Ectodermal cell (in vitro differentiated cells): ENCODE results near the gene CYB5R2. TPM values are rescaled to one million over a fixed set of nuclear protein-coding genes. Genes with fewer than 3 reads are reported as not detected.

Experiments used
- H3K27ac ChIP-seq: 2 replicates; pipeline ENCODE4 v1.7.0; 2013; ENCODE audit warnings: mild to moderate bottlenecking, low read depth, low read length; ENCODE audit not compliant: insufficient read depth, poor library complexity, severe bottlenecking
- H3K27me3 ChIP-seq: 2 replicates; pipeline ENCODE4 v1.7.0; 2013; ENCODE audit warnings: mild to moderate bottlenecking, low read length; ENCODE audit not compliant: insufficient read depth, control insufficient read depth, poor library complexity, severe bottlenecking
- H3K36me3 ChIP-seq: one replicate; pipeline ENCODE4 v1.7.0; 2013; ENCODE audit warnings: low read length; ENCODE audit not compliant: control insufficient read depth, insufficient read depth
- H3K4me1 ChIP-seq: one replicate; pipeline ENCODE4 v1.7.0; 2013; ENCODE audit warnings: low read length; ENCODE audit not compliant: control insufficient read depth, insufficient read depth
- H3K4me3 ChIP-seq: 2 replicates; pipeline ENCODE4 v1.7.0; 2013; ENCODE audit warnings: low read depth, low read length, control low read depth; ENCODE audit not compliant: insufficient read depth
- H3K9me3 ChIP-seq: 2 replicates; pipeline ENCODE4 v1.7.0; 2013; ENCODE audit warnings: mild to moderate bottlenecking, low read length, moderate library complexity; ENCODE audit not compliant: control insufficient read depth
- WGBS, 2 experiments: methylation state at CpG; one replicate each; pipeline ENCODE4 v1.1.7; 2013; ENCODE audit warnings: missing lambda C conversion rate in 2 of 2; 5-methylcytosine and 5-hydroxymethylcytosine counted together
- polyA plus RNA-seq, 4 experiments: library from polyadenylated mRNA; stranded (reverse); fragments of 50-300 nt; gene quantifications; one replicate each; pipeline ENCODE4 v1.2.3, GENCODE V29; 2013

CYB5R2 gene
- polyA plus RNA-seq (2013, experiment 1 of 4), result 43.0 TPM
- 40.2 TPM for polyA plus RNA-seq (2013, experiment 2 of 4)
- 29.5 TPM for polyA plus RNA-seq (2013, experiment 3 of 4)
- 33.0 TPM for polyA plus RNA-seq (2013, experiment 4 of 4)

DNA sequence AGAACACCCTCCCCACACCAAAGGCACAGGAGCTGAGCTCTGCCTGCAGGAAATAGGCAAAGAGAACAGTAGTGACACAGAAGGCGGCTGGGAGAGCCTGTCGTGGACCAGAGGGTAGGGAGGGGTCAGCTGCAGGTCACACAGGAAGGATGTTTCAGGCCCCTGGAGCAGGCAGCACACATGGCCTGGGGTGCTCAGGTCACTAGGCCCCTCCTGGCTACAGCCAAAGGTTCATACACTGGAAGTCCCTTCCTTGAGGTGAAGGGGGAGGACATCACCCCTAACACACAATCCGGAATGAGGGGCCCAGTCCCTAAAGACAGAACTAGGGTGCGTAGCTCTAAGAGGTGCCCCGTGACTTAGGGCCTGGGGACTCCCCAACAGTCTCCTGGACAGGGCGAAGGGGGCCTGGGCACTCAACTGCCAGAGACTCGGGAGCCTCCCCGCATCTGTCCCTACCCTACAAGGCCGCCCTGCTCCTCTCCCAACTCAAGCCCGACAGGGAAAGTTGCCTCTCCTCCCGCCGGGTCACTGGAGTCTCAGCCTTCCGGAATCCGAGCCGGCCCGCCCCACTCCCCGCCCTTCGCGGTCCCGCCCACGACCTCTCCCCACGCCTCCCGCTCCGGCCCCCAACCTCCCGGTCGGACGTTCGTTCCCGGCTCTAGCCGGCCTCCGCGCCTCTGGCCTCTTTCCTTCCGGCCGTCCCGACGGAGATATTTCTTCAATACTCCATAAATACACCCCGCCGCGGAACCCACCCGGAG is at the start of gene CYB5R2:
CYB5R2 (minus strand) TSS at position 541 of the 764 bp plus-strand sequence. CDS start 675 bp downstream, outside the sequence.
- H3K27me3 ChIP-seq, result peaks cover 19% of the 10 kb centered on the region
- 16 to 17% methylated on average over 40 of the region's 40 CpGs for WGBS, 2 experiments
- no peaks in the 10 kb centered on the region for H3K9me3 ChIP-seq
- H3K4me3 ChIP-seq, result peak within 1 kb of the TSS; percentile 63
- H3K27ac ChIP-seq, result no peak within 1 kb of the TSS
- no peaks in the 10 kb centered on the region for H3K36me3 ChIP-seq
- H3K4me1 ChIP-seq, result peaks cover 7% of the 10 kb centered on the region

DNA sequence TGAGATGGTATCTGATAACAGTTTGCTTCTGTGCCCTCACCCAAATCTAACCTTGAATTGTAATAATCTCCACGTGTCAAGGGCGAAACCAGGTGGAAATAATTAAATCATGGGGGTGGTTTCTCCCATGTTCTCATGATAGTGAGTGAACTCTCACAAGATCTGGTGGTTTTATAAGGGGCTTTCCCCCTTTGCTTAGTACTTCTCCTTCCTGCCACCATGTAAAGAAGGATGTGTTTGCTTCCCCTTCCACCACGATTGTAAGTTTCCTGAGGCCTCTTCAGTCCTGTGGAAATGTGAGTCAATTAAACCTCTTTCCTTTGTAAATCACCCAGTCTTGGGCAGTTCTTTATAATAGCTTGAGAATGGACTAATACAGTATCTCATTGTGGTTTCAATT is 41.5 kb upstream of the CYB5R2 start:
- H3K36me3 ChIP-seq, result no peaks in the 10 kb centered on the region

GRCh38 chr11:7706377-7706776 is 33.1 kb upstream of the CYB5R2 start, which contains the start of gene OVCH2:
TSS of gene OVCH2 (minus strand) at chr11:7706477. CDS start at chr11:7706394, 83 bp downstream.
- no peaks in the 10 kb centered on the region for H3K9me3 ChIP-seq
- WGBS, 2 experiments, result 94 to 100% methylated on average over 2 of the region's 2 CpGs
- H3K27me3 ChIP-seq, result no peaks in the 10 kb centered on the region
- H3K36me3 ChIP-seq, result no peaks in the 10 kb centered on the region
- no peaks in the 10 kb centered on the region for H3K4me1 ChIP-seq
- H3K4me3 ChIP-seq, result no peak within 1 kb of the TSS
- H3K27ac ChIP-seq, result no peak within 1 kb of the TSS

More for the DNA sequence above, 41.5 kb upstream of the CYB5R2 start:
- Histone ChIP-seq H3K9me3 (no peaks in the 10 kb centered on the region), H3K27me3 (no peaks in the 10 kb centered on the region), H3K4me1 (no peaks in the 10 kb centered on the region), H3K27ac (no peak overlapping the region), H3K4me3 (no peak overlapping the region)
- WGBS, 2 experiments, result 77 to 87% methylated on average over 3 of the region's 3 CpGs

- no peaks in the 10 kb centered on the region for H3K27me3 ChIP-seq
- H3K4me1 ChIP-seq, result no peaks in the 10 kb centered on the region
- H3K36me3 ChIP-seq, result no peaks in the 10 kb centered on the region
- 80 to 86% methylated on average over 5 of the region's 5 CpGs for WGBS, 2 experiments
- H3K27ac ChIP-seq, result no peak overlapping the region
- H3K9me3 ChIP-seq, result no peaks in the 10 kb centered on the region
- H3K4me3 ChIP-seq, result no peak overlapping the region
Observed at GRCh38 chr11:7703740-7704139, 30.4 kb upstream of the CYB5R2 start.

DNA sequence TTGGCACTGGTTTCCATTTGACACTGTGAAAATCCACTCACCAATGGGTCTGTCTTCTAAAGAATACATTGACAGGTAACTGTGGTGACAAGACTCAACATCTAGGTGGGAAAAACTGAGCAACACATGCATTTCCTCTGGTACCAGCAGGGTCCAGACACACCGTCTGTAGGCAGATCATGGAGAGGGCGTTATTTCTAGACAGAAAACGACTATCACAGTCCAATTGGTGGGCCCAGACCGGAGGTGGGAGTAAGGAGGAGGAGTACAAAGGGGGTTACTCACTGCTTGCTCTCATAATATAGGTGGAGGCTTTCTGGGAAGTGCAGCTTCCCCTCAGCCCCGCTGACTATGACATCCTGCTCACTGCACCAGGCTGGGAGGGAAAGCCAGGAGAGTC is 23.1 kb upstream of the CYB5R2 start:
- H3K4me3 ChIP-seq, result no peak overlapping the region
- no peaks in the 10 kb centered on the region for H3K9me3 ChIP-seq
- no peaks in the 10 kb centered on the region for H3K36me3 ChIP-seq
- H3K27me3 ChIP-seq, result no peaks in the 10 kb centered on the region
- H3K4me1 ChIP-seq, result peaks cover 1% of the 10 kb centered on the region
- H3K27ac ChIP-seq, result no peak overlapping the region
- 92 to 97% methylated on average over 5 of the region's 5 CpGs for WGBS, 2 experiments

- Histone ChIP-seq H3K36me3 (no peaks in the 10 kb centered on the region), H3K4me3 (no peak overlapping the region), H3K4me1 (peaks cover 3% of the 10 kb centered on the region), H3K27ac (no peak overlapping the region), H3K27me3 (no peaks in the 10 kb centered on the region), H3K9me3 (no peaks in the 10 kb centered on the region)
- WGBS, 2 experiments, result 92 to 93% methylated on average over 3 of the region's 3 CpGs
Observed at GRCh38 chr11:7694235-7694634, 20.9 kb upstream of the CYB5R2 start.

- Histone ChIP-seq H3K4me3 (no peak overlapping the region), H3K4me1 (peaks cover 3% of the 10 kb centered on the region), H3K9me3 (no peaks in the 10 kb centered on the region), H3K27me3 (no peaks in the 10 kb centered on the region), H3K27ac (no peak overlapping the region), H3K36me3 (no peaks in the 10 kb centered on the region)
- 92 to 94% methylated on average over 3 of the region's 3 CpGs for WGBS, 2 experiments
Observed at GRCh38 chr11:7692426-7692825, 19.1 kb upstream of the CYB5R2 start.

DNA sequence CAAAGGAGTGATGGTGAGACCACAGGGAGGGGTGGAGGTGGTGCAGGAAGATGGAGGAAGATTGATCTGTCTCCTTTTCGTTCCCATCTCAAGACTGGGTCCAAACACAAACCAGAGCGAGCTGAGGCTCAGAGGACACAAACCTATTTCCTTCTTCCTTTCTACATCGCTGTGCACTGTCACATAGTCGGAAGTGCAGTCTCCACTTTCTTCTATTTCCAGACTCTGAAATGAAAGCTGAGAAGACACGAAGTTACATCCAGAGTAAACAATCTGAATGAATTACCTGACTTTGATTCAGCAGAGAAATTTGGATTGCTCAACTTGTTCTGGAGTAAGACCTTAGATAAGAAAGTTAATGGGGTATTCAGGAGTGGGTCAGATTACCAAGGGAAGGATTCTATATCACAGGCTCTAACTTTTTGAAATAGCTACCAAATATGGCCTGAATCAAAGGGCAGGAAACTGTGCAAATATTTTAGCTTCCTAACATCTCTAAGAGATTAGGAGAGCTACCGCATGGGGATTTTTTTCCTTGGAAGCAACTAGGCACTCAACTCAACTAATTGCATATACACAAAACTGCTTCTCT is 18.6 kb upstream of the CYB5R2 start:
- no peaks in the 10 kb centered on the region for H3K36me3 ChIP-seq
- no peaks in the 10 kb centered on the region for H3K9me3 ChIP-seq
- H3K27ac ChIP-seq, result no peak overlapping the region
- H3K27me3 ChIP-seq, result no peaks in the 10 kb centered on the region
- WGBS, 2 experiments, result 89 to 92% methylated on average over 6 of the region's 6 CpGs
- H3K4me1 ChIP-seq, result peaks cover 3% of the 10 kb centered on the region
- H3K4me3 ChIP-seq, result no peak overlapping the region

GRCh38 chr11:7690648-7691047 is 17.3 kb upstream of the CYB5R2 start:
- Histone ChIP-seq H3K36me3 (no peaks in the 10 kb centered on the region), H3K27me3 (no peaks in the 10 kb centered on the region), H3K4me3 (no peak overlapping the region), H3K4me1 (peaks cover 3% of the 10 kb centered on the region), H3K9me3 (no peaks in the 10 kb centered on the region), H3K27ac (no peak overlapping the region)
- 94 to 96% methylated on average over 5 of the region's 6 CpGs for WGBS, 2 experiments

GRCh38 chr11:7689239-7689638 is 15.9 kb upstream of the CYB5R2 start:
- H3K4me3 ChIP-seq, result no peak overlapping the region
- WGBS, 2 experiments, result 82 to 84% methylated on average over 4 of the region's 4 CpGs
- H3K36me3 ChIP-seq, result no peaks in the 10 kb centered on the region
- H3K9me3 ChIP-seq, result no peaks in the 10 kb centered on the region
- no peaks in the 10 kb centered on the region for H3K27me3 ChIP-seq
- peaks cover 3% of the 10 kb centered on the region for H3K4me1 ChIP-seq
- no peak overlapping the region for H3K27ac ChIP-seq
